ENCODE data around the gene CADPS.

Gene CADPS

GRCh38 chr3:62727536-62727935 lies 147.7 kb downstream of the CADPS start:
- Histone ChIP-seq H3K9ac (ENCODE audit: insufficient read length, low read depth) (no peak overlapping the region), H3K27me3 (ENCODE audit: insufficient read depth, insufficient read length) (no peaks in the 10 kb centered on the region), H3K9me3 (ENCODE audit: insufficient read depth, low read length) (no peaks in the 10 kb centered on the region), H3K36me3 (ENCODE audit: insufficient read depth, insufficient read length, low read length) (no peaks in the 10 kb centered on the region), H3K4me1 (ENCODE audit: insufficient read depth, insufficient read length) (peaks cover 5% of the 10 kb centered on the region), H3K4me3 (ENCODE audit: insufficient read length, low read depth) (no peak overlapping the region)
- no peak for TF ChIP-seq ZNF274 (IDR thresholded peaks at IDR 0.05; ENCODE audit: low read depth, low read length)
- no peak for TF ChIP-seq SUZ12 (IDR thresholded peaks at IDR 0.05; ENCODE audit: extremely low read depth, insufficient read depth, insufficient read length)
- TF ChIP-seq YY1 (IDR thresholded peaks at IDR 0.05; ENCODE audit: insufficient read depth, insufficient read length), result no peak
- no peak for DNase-seq (ENCODE audit: low read depth, low spot score)

GRCh38 chr3:62724503-62724902 lies 150.7 kb downstream of the CADPS start:
- Histone ChIP-seq H3K9ac (ENCODE audit: insufficient read length, low read depth) (no peak overlapping the region), H3K4me1 (ENCODE audit: insufficient read depth, insufficient read length) (peaks cover 5% of the 10 kb centered on the region), H3K27me3 (ENCODE audit: insufficient read depth, insufficient read length) (no peaks in the 10 kb centered on the region), H3K9me3 (ENCODE audit: insufficient read depth, low read length) (no peaks in the 10 kb centered on the region), H3K36me3 (ENCODE audit: insufficient read depth, insufficient read length, low read length) (no peaks in the 10 kb centered on the region), H3K4me3 (ENCODE audit: insufficient read length, low read depth) (no peak overlapping the region)
- DNase-seq (ENCODE audit: low read depth, low spot score), result no peak
- no peak for TF ChIP-seq YY1 (IDR thresholded peaks at IDR 0.05; ENCODE audit: insufficient read depth, insufficient read length)
- no peak for TF ChIP-seq SUZ12 (IDR thresholded peaks at IDR 0.05; ENCODE audit: extremely low read depth, insufficient read depth, insufficient read length)
- no peak for TF ChIP-seq ZNF274 (IDR thresholded peaks at IDR 0.05; ENCODE audit: low read depth, low read length)

- Histone ChIP-seq H3K9ac (ENCODE audit: insufficient read length, low read depth) (no peak overlapping the region), H3K9me3 (ENCODE audit: insufficient read depth, low read length) (no peaks in the 10 kb centered on the region), H3K4me1 (ENCODE audit: insufficient read depth, insufficient read length) (peaks cover 5% of the 10 kb centered on the region), H3K36me3 (ENCODE audit: insufficient read depth, insufficient read length, low read length) (no peaks in the 10 kb centered on the region), H3K4me3 (ENCODE audit: insufficient read length, low read depth) (no peak overlapping the region), H3K27me3 (ENCODE audit: insufficient read depth, insufficient read length) (no peaks in the 10 kb centered on the region)
- no peak for DNase-seq (ENCODE audit: low read depth, low spot score)
- TF ChIP-seq ZNF274 (IDR thresholded peaks at IDR 0.05; ENCODE audit: low read depth, low read length), result no peak
- no peak for TF ChIP-seq YY1 (IDR thresholded peaks at IDR 0.05; ENCODE audit: insufficient read depth, insufficient read length)
- TF ChIP-seq SUZ12 (IDR thresholded peaks at IDR 0.05; ENCODE audit: extremely low read depth, insufficient read depth, insufficient read length), result no peak
Observed at GRCh38 chr3:62723914-62724217, 151.3 kb downstream of the CADPS start.

- DNase-seq (ENCODE audit: low read depth, low spot score), result no peak
- Histone ChIP-seq H3K27me3 (ENCODE audit: insufficient read depth, insufficient read length) (no peaks in the 10 kb centered on the region), H3K36me3 (ENCODE audit: insufficient read depth, insufficient read length, low read length) (no peaks in the 10 kb centered on the region), H3K4me3 (ENCODE audit: insufficient read length, low read depth) (no peak overlapping the region), H3K9ac (ENCODE audit: insufficient read length, low read depth) (no peak overlapping the region), H3K4me1 (ENCODE audit: insufficient read depth, insufficient read length) (peaks cover 8% of the 10 kb centered on the region), H3K9me3 (ENCODE audit: insufficient read depth, low read length) (no peaks in the 10 kb centered on the region)
- TF ChIP-seq ZNF274 (IDR thresholded peaks at IDR 0.05; ENCODE audit: low read depth, low read length), result no peak
- no peak for TF ChIP-seq SUZ12 (IDR thresholded peaks at IDR 0.05; ENCODE audit: extremely low read depth, insufficient read depth, insufficient read length)
- no peak for TF ChIP-seq YY1 (IDR thresholded peaks at IDR 0.05; ENCODE audit: insufficient read depth, insufficient read length)
Observed at GRCh38 chr3:62723166-62723913, 151.9 kb downstream of the CADPS start.

GRCh38 chr3:62722344-62722743 lies 152.9 kb downstream of the CADPS start:
- H3K9ac ChIP-seq (ENCODE audit: insufficient read length, low read depth), result no peak overlapping the region
- no peak overlapping the region for H3K4me3 ChIP-seq (ENCODE audit: insufficient read length, low read depth)
- H3K4me1 ChIP-seq (ENCODE audit: insufficient read depth, insufficient read length), result peaks cover 8% of the 10 kb centered on the region
- H3K9me3 ChIP-seq (ENCODE audit: insufficient read depth, low read length), result no peaks in the 10 kb centered on the region
- TF ChIP-seq YY1 (IDR thresholded peaks at IDR 0.05; ENCODE audit: insufficient read depth, insufficient read length) (no peak), ZNF274 (IDR thresholded peaks at IDR 0.05; ENCODE audit: low read depth, low read length) (no peak), SUZ12 (IDR thresholded peaks at IDR 0.05; ENCODE audit: extremely low read depth, insufficient read depth, insufficient read length) (no peak)
- no peak for DNase-seq (ENCODE audit: low read depth, low spot score)
- H3K27me3 ChIP-seq (ENCODE audit: insufficient read depth, insufficient read length), result no peaks in the 10 kb centered on the region
- no peaks in the 10 kb centered on the region for H3K36me3 ChIP-seq (ENCODE audit: insufficient read depth, insufficient read length, low read length)

- TF ChIP-seq YY1 (IDR thresholded peaks at IDR 0.05; ENCODE audit: insufficient read depth, insufficient read length), result no peak
- Histone ChIP-seq H3K36me3 (ENCODE audit: insufficient read depth, insufficient read length, low read length) (no peaks in the 10 kb centered on the region), H3K27me3 (ENCODE audit: insufficient read depth, insufficient read length) (no peaks in the 10 kb centered on the region), H3K9me3 (ENCODE audit: insufficient read depth, low read length) (no peaks in the 10 kb centered on the region), H3K4me3 (ENCODE audit: insufficient read length, low read depth) (no peak overlapping the region), H3K4me1 (ENCODE audit: insufficient read depth, insufficient read length) (peaks cover 4% of the 10 kb centered on the region), H3K9ac (ENCODE audit: insufficient read length, low read depth) (no peak overlapping the region)
- no peak for DNase-seq (ENCODE audit: low read depth, low spot score)
Observed at GRCh38 chr3:62718515-62719320, 156.5 kb downstream of the CADPS start.

- TF ChIP-seq ZNF274 (IDR thresholded peaks at IDR 0.05; ENCODE audit: low read depth, low read length), result no peak
- Histone ChIP-seq H3K9me3 (ENCODE audit: insufficient read depth, low read length) (no peaks in the 10 kb centered on the region), H3K4me3 (ENCODE audit: insufficient read length, low read depth) (no peak overlapping the region), H3K36me3 (ENCODE audit: insufficient read depth, insufficient read length, low read length) (no peaks in the 10 kb centered on the region), H3K9ac (ENCODE audit: insufficient read length, low read depth) (no peak overlapping the region), H3K27me3 (ENCODE audit: insufficient read depth, insufficient read length) (no peaks in the 10 kb centered on the region), H3K4me1 (ENCODE audit: insufficient read depth, insufficient read length) (peaks cover 3% of the 10 kb centered on the region)
- no peak for DNase-seq (ENCODE audit: low read depth, low spot score)
Observed at GRCh38 chr3:62718011-62718410, 157.2 kb downstream of the CADPS start.
